Ovary (tissue), 9 donors: ENCODE measurements around the gene MUSTN1. TPM values are rescaled to one million over a fixed set of nuclear protein-coding genes. Genes with fewer than 3 reads are reported as not detected.

Source experiments
- DNase-seq, 5 donors: peaks; one replicate each; pipeline ENCODE4 v3.0.0-alpha.2; 2019 to 2020
- H3K27ac ChIP-seq, 2 donors: fragments of 200-600 bp; one replicate each; pipeline versions ENCODE4 v1.5.1 to v1.8.0; 2019 to 2022
- H3K27me3 ChIP-seq: fragments of 200-600 bp; one replicate; pipeline ENCODE4 v1.8.0; 2022
- H3K36me3 ChIP-seq: fragments of 200-600 bp; sonication (generic); one replicate; pipeline ENCODE4 v1.5.1; 2019
- H3K4me1 ChIP-seq: one replicate; pipeline ENCODE4 v1.8.1; 2013; ENCODE audit warnings: mild to moderate bottlenecking, moderate library complexity; ENCODE audit not compliant: insufficient read depth
- H3K4me3 ChIP-seq: fragments of 200-600 bp; sonication (generic); one replicate; pipeline ENCODE4 v1.5.1; 2017
- H3K9me3 ChIP-seq, 2 donors: fragments of 200-600 bp in 1 of 2; sonication (generic) in 1 of 2; one replicate each; pipeline versions ENCODE4 v1.5.1 to v1.8.1; 2013 to 2019; ENCODE audit warnings: mild to moderate bottlenecking in 1 of 2, moderate library complexity in 1 of 2
- CTCF ChIP-seq, 3 donors: fragments of 450-650 bp in 2 of 3; fragments of 200-600 bp in 1 of 3; IDR thresholded peaks; one replicate each; pipeline versions ENCODE4 v1.5.1 to v1.8.0; 2016 to 2022; ENCODE audit warnings: antibody characterized with exemption in 3 of 3, mild to moderate bottlenecking in 1 of 3
- EP300 ChIP-seq: sonication (generic); formaldehyde crosslinking; IDR thresholded peaks from one replicate; pipeline ENCODE4 v1.6.1; 2017; ENCODE audit warnings: antibody characterized with exemption
- POLR2A ChIP-seq: fragments of 450-650 bp; IDR thresholded peaks from one replicate; pipeline ENCODE4 v1.6.1; 2017; ENCODE audit warnings: antibody characterized with exemption, mild to moderate bottlenecking, moderate library complexity
- WGBS, 3 donors: extraction: QIAGEN DNeasy Blood & Tissue Kit in 1 of 3; methylation state at CpG; one replicate each; pipeline versions ENCODE4 v1.1.5 to v1.1.7; 2013 to 2017; 5-methylcytosine and 5-hydroxymethylcytosine counted together
- intact Hi-C, 4 donors: fragments of 100-400 bp; cut with DNase I; formaldehyde crosslinking; loops; one replicate each; pipeline versions ENCODE4 v1.11.0 to v1.15.1; 2022 to 2023
- polyA plus RNA-seq, 2 donors: library from polyadenylated mRNA; stranded (reverse); fragments of 200-250 nt in 1 of 2; fragments of 350-450 nt in 1 of 2; fragmentation: Illumina TruSeq in 1 of 2; extraction: RNeasy Lipid Tissue Mini Kit (QIAGEN cat#74804) in 1 of 2; gene quantifications; one replicate each; pipeline ENCODE4 v1.2.3, GENCODE V29; 2013 to 2014
- total RNA-seq, 7 donors: library from RNA; depleted of rRNA in 2 of 7; stranded (reverse); fragments of >200 nt in 2 of 7; fragmentation: NEBNext Ultra II Directional in 3 of 7; extraction: Animal tissue kit (Norgen Biotek cat#: 25700) in 3 of 7; gene quantifications; one replicate each; pipeline versions ENCODE4 v1.1.0 to v1.2.4, GENCODE V29; 2016 to 2023
- donor health status: DM: no; HTN: no; CAD: no; lungs with moderate emphysema.
- donor health status: DM: no; HTN: no; CAD: no.
- donor health status: Bipolar disorder and iron deficiency.
- donor health status: DM: yes; HTN: yes; CAD: no.
- donor health status: DM: no; HTN: no; CAD: no.
- donor health status: DM: yes; HTN: yes; CAD: no.

MUSTN1 gene
- total and polyA plus RNA-seq, 9 donors = 2.2 to 30.0 (median 8.6) TPM

- intact Hi-C loops = no loop called here
- no peaks in the 10 kb centered on the region for H3K4me1 ChIP-seq
- H3K27me3 ChIP-seq = no peaks in the 10 kb centered on the region
- no peak for DNase-seq
- no peak overlapping the region for H3K27ac ChIP-seq
- TF ChIP-seq EP300 (no peak), POLR2A (no peak), CTCF (IDR thresholded peaks at IDR 0.05) (no peak)
- no peak overlapping the region for H3K4me3 ChIP-seq
- WGBS, 3 donors = 51 to 63% (median 56%) methylated on average over 8 to 9 of the region's 9 CpGs
- no peaks in the 10 kb centered on the region for H3K36me3 ChIP-seq
- H3K9me3 ChIP-seq = no peaks in the 10 kb centered on the region
Observed at GRCh38 chr3:52827441-52827840, 7.4 kb downstream of the MUSTN1 start.

- no peak overlapping the region for H3K27ac ChIP-seq
- no peak for DNase-seq
- intact Hi-C loops = no loop called here
- H3K9me3 ChIP-seq = no peaks in the 10 kb centered on the region
- H3K4me3 ChIP-seq = no peak overlapping the region
- 93 to 97% (median 97%) methylated on average over 10 of the region's 10 CpGs for whole genome bisulfite sequencing, 3 donors
- no peaks in the 10 kb centered on the region for H3K36me3 ChIP-seq
- TF ChIP-seq CTCF (IDR thresholded peaks at IDR 0.05) (no peak), POLR2A (no peak), EP300 (no peak)
- H3K4me1 ChIP-seq = no peaks in the 10 kb centered on the region
- no peaks in the 10 kb centered on the region for H3K27me3 ChIP-seq
Observed at GRCh38 chr3:52824037-52824436, 10.8 kb downstream of the MUSTN1 start.

- intact Hi-C loops = no loop called here
- Histone ChIP-seq H3K9me3 (no peaks in the 10 kb centered on the region), H3K36me3 (no peaks in the 10 kb centered on the region), H3K27me3 (no peaks in the 10 kb centered on the region), H3K4me3 (no peak overlapping the region), H3K27ac (no peak overlapping the region), H3K4me1 (no peaks in the 10 kb centered on the region)
- 92 to 95% (median 94%) methylated on average over 5 of the region's 5 CpGs for WGBS, 3 donors
- no peak for DNase-seq
- TF ChIP-seq POLR2A = no peak
- no peak for TF ChIP-seq EP300
- no peak for TF ChIP-seq CTCF (IDR thresholded peaks at IDR 0.05)
Observed at GRCh38 chr3:52822363-52822762, 12.5 kb downstream of the MUSTN1 start.

GRCh38 chr3:52820736-52821135 is 14.1 kb downstream of the MUSTN1 start:
- no peaks in the 10 kb centered on the region for H3K4me1 ChIP-seq
- H3K27ac ChIP-seq = no peak overlapping the region
- no peak overlapping the region for H3K4me3 ChIP-seq
- TF ChIP-seq POLR2A (no peak), CTCF (IDR thresholded peaks at IDR 0.05) (no peak), EP300 (no peak)
- H3K27me3 ChIP-seq = no peaks in the 10 kb centered on the region
- H3K36me3 ChIP-seq = no peaks in the 10 kb centered on the region
- no peaks in the 10 kb centered on the region for H3K9me3 ChIP-seq
- intact Hi-C loops = no loop called here
- DNase-seq = no peak
- 57 to 63% (median 57%) methylated on average over 11 of the region's 11 CpGs for WGBS, 3 donors

GRCh38 chr3:52819936-52820335 is 14.9 kb downstream of the MUSTN1 start:
- intact Hi-C loops = no loop called here
- H3K4me3 ChIP-seq = no peak overlapping the region
- WGBS, 3 donors = 83 to 88% (median 84%) methylated on average over 2 of the region's 2 CpGs
- H3K27me3 ChIP-seq = no peaks in the 10 kb centered on the region
- H3K36me3 ChIP-seq = no peaks in the 10 kb centered on the region
- no peaks in the 10 kb centered on the region for H3K9me3 ChIP-seq
- H3K27ac ChIP-seq = no peak overlapping the region
- no peak for DNase-seq
- TF ChIP-seq EP300 (no peak), POLR2A (no peak), CTCF (IDR thresholded peaks at IDR 0.05) (no peak)
- H3K4me1 ChIP-seq = no peaks in the 10 kb centered on the region
